ENCODE results near the gene CDH4.

CDH4 gene

DNA sequence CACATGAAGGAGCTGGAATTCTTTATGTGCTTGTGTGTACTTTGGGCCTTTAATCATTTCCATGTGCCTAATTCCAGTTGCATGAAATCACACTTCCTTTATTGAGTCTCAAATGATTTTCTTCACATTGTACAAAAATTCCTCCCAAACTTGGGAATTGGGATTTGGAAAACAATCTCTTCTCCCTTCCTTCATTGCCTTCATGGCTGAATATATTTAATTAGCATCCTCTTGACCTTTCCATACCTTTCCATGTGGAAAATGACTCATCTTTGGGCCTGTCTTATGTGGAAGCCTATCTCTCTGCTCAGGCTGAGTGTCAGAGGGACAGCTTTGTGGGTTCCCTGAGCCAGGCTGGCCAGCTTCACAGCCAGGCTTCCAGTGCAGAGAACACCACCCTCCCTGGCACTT lies 33.0 kb upstream of the CDH4 start:
- DNase-seq (ENCODE audit: extremely low spot score), result no peak
- POLR2A ChIA-PET, result no interaction called here
- CTCF ChIA-PET, result no interaction called here
- TF ChIP-seq, protein P1, sequence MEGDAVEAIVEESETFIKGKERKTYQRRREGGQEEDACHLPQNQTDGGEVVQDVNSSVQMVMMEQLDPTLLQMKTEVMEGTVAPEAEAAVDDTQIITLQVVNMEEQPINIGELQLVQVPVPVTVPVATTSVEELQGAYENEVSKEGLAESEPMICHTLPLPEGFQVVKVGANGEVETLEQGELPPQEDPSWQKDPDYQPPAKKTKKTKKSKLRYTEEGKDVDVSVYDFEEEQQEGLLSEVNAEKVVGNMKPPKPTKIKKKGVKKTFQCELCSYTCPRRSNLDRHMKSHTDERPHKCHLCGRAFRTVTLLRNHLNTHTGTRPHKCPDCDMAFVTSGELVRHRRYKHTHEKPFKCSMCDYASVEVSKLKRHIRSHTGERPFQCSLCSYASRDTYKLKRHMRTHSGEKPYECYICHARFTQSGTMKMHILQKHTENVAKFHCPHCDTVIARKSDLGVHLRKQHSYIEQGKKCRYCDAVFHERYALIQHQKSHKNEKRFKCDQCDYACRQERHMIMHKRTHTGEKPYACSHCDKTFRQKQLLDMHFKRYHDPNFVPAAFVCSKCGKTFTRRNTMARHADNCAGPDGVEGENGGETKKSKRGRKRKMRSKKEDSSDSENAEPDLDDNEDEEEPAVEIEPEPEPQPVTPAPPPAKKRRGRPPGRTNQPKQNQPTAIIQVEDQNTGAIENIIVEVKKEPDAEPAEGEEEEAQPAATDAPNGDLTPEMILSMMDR (IDR thresholded peaks at IDR 0.05; ENCODE audit: control extremely low read depth, extremely low read depth, low read depth, missing control alignments), result no peak

DNA sequence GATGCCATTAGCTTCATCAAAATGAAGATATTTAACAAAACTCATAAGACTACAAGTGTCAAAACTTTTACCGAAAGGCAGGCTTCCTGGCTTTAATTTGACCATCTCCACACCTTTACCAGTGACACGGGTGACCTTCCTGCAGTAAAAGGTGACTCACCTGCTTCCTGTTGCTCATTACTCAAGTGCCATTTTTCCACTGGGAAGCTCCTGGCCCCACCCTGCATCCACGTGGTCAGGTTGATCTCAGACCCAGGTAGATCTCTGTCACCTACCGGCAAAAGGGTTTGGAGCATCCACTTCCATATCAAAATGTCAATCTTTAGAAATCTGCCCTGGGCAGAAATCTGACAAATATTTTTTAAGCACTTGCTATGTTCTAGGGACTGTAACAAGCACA lies 31.9 kb upstream of the CDH4 start:
- TF ChIP-seq, protein P1 (IDR thresholded peaks at IDR 0.05; ENCODE audit: control extremely low read depth, extremely low read depth, low read depth, missing control alignments), result no peak
- DNase-seq (ENCODE audit: extremely low spot score), result no peak
- CTCF ChIA-PET, result no interaction called here
- POLR2A ChIA-PET, result no interaction called here

DNA sequence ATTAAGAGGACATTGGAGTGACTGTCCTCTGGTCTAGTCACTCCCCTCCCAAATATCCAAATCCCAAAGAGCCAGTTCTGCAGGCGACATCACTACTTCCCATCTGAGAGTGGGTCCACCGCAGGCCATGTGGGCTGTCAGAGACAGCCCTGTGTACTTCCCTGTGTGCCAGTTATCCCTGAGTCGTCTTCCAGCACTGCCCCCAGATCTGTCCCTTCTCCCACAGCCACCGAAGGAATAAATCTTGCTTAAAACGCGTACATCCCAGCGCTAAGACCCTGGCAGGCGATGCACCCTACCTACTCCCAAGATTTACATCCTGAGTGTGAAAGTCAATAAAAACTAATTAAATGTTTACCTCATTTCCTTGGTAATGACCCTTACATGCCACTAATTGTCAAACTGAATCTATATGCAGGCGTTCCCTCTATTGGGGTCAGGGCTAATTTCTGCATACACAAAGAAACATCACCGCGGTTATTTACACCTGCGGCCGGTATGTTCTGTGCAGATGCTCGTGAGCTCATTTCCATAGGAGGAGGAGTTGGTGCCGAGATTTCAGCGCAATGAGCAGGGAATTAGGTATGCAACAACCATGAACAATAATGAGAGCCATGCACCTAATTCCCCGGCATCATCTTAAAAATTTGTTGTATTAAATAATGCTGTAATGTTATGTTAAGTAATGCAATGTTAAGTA lies 31.3 kb upstream of the CDH4 start:
- POLR2A ChIA-PET, result no interaction called here
- TF ChIP-seq, protein P1 (IDR thresholded peaks at IDR 0.05; ENCODE audit: control extremely low read depth, extremely low read depth, low read depth, missing control alignments), result no peak
- CTCF ChIA-PET, result no interaction called here
- no peak for DNase-seq (ENCODE audit: extremely low spot score)

- DNase-seq (ENCODE audit: extremely low spot score), result no peak
- CTCF ChIA-PET, result interaction anchor here (1.1 kb wide), 1 partner anchor 8 kb away, joined by 3 read pairs; no protein-coding TSS in a partner anchor
- POLR2A ChIA-PET, result no interaction called here
- TF ChIP-seq, protein P1 (IDR thresholded peaks at IDR 0.05; ENCODE audit: control extremely low read depth, extremely low read depth, low read depth, missing control alignments), result no peak
Measured at GRCh38 chr20:61222699-61223098, 29.4 kb upstream of the CDH4 start.

- POLR2A ChIA-PET, result no interaction called here
- CTCF ChIA-PET, result interaction anchor here (1.1 kb wide), 1 partner anchor 9 kb away, joined by 3 read pairs; no protein-coding TSS in a partner anchor
- DNase-seq (ENCODE audit: extremely low spot score), result no peak
- TF ChIP-seq, protein P1 (IDR thresholded peaks at IDR 0.05; ENCODE audit: control extremely low read depth, extremely low read depth, low read depth, missing control alignments), result no peak
Measured at GRCh38 chr20:61223121-61223520, 28.9 kb upstream of the CDH4 start.

GRCh38 chr20:61230166-61230565 lies 21.9 kb upstream of the CDH4 start:
- DNase-seq (ENCODE audit: extremely low spot score), result no peak
- CTCF ChIA-PET, result no interaction called here

More at GRCh38 chr20:61230166-61230565, 21.9 kb upstream of the CDH4 start:
- POLR2A ChIA-PET, result no interaction called here
- TF ChIP-seq, protein P1 (IDR thresholded peaks at IDR 0.05; ENCODE audit: control extremely low read depth, extremely low read depth, low read depth, missing control alignments), result no peak
